HepG2 (cell line): ENCODE measurements around the gene GRB7. TPM values are rescaled to one million over a fixed set of nuclear protein-coding genes. Genes with fewer than 3 reads are reported as not detected.

Experiments used
- ARNTL ChIP-seq: sonication (generic); formaldehyde crosslinking; IDR thresholded peaks from 2 replicates; pipeline ENCODE4 v1.4.0; 2020; ENCODE audit warnings: mild to moderate bottlenecking, missing genetic modification reagents
- BORCS8-MEF2B ChIP-seq: sonication (generic); formaldehyde crosslinking; IDR thresholded peaks from 2 replicates; pipeline ENCODE4 v1.8.0; 2022; ENCODE audit warnings: mild to moderate bottlenecking, missing genetic modification reagents
- GPN1 ChIP-seq: sonication (generic); formaldehyde crosslinking; IDR thresholded peaks from 2 replicates; pipeline ENCODE4 v1.5.1; 2020; ENCODE audit warnings: missing genetic modification reagents, borderline replicate concordance
- ISL2 ChIP-seq: sonication (generic); formaldehyde crosslinking; IDR thresholded peaks from 2 replicates; pipeline ENCODE4 v1.5.0; 2020; ENCODE audit warnings: missing genetic modification reagents
- MATR3 ChIP-seq: sonication (generic); formaldehyde crosslinking; IDR thresholded peaks from 2 replicates; pipeline ENCODE4 v1.4.0; 2020; ENCODE audit warnings: missing genetic modification reagents
- MYC ChIP-seq: sonication (generic); formaldehyde crosslinking; IDR thresholded peaks from 2 replicates; pipeline ENCODE4 v1.9.0; 2021; ENCODE audit warnings: missing genetic modification reagents, borderline replicate concordance
- PHF5A ChIP-seq: IDR thresholded peaks from one replicate; pipeline ENCODE4 v1.6.1; 2018; ENCODE audit warnings: low read depth, missing genetic modification reagents; ENCODE audit not compliant: unreplicated experiment
- PRDM4 ChIP-seq: sonication (generic); formaldehyde crosslinking; IDR thresholded peaks from 2 replicates; pipeline ENCODE4 v1.9.0; 2021; ENCODE audit warnings: missing genetic modification reagents, borderline replicate concordance
- REXO4 ChIP-seq: sonication (generic); formaldehyde crosslinking; IDR thresholded peaks from 2 replicates; pipeline ENCODE4 v1.8.0; 2022; ENCODE audit warnings: missing genetic modification reagents, mild to moderate bottlenecking, borderline replicate concordance
- RFX5 ChIP-seq: IDR thresholded peaks from 2 replicates; pipeline ENCODE4 v1.6.1; 2011; ENCODE audit warnings: low read depth, low read length, improper control_type of control experiment
- SAP130 ChIP-seq: IDR thresholded peaks from 2 replicates; pipeline ENCODE4 v1.6.1; 2016; ENCODE audit warnings: low read depth
- SNAI1 ChIP-seq: sonication (generic); formaldehyde crosslinking; IDR thresholded peaks from 2 replicates; pipeline ENCODE4 v1.5.0; 2020; ENCODE audit warnings: mild to moderate bottlenecking, missing genetic modification reagents, borderline replicate concordance
- SRSF9 ChIP-seq: fragments of 200-400 bp; formaldehyde crosslinking; IDR thresholded peaks from 2 replicates; pipeline ENCODE4 v1.6.1; 2018; ENCODE audit warnings: borderline replicate concordance, mild to moderate bottlenecking, low read depth, low read length; ENCODE audit not compliant: insufficient read depth, poor library complexity, severe bottlenecking
- TBL1XR1 ChIP-seq: fragments of 150-350 bp; IDR thresholded peaks from 2 replicates; pipeline ENCODE4 v1.6.1; 2014; ENCODE audit warnings: borderline replicate concordance, low read length; ENCODE audit not compliant: partially characterized antibody
- TOPORS ChIP-seq: sonication (generic); formaldehyde crosslinking; IDR thresholded peaks from 2 replicates; pipeline ENCODE4 v1.8.0; 2023; ENCODE audit warnings: mild to moderate bottlenecking, missing genetic modification reagents
- ZNF136 ChIP-seq: sonication (generic); formaldehyde crosslinking; IDR thresholded peaks from 2 replicates; pipeline ENCODE4 v1.8.1; 2022; ENCODE audit warnings: low read depth, mild to moderate bottlenecking, moderate library complexity, missing genetic modification reagents
- ZNF160 ChIP-seq: sonication (generic); formaldehyde crosslinking; IDR thresholded peaks from 2 replicates; pipeline ENCODE4 v1.8.0; 2022; ENCODE audit warnings: mild to moderate bottlenecking, inconsistent platforms, missing genetic modification reagents
- ZNF280B ChIP-seq: sonication (generic); formaldehyde crosslinking; IDR thresholded peaks from 2 replicates; pipeline ENCODE4 v1.5.0; 2020; ENCODE audit warnings: missing genetic modification reagents, mild to moderate bottlenecking, borderline replicate concordance
- ZNF292 ChIP-seq: sonication (generic); formaldehyde crosslinking; IDR thresholded peaks from 2 replicates; pipeline ENCODE4 v1.8.1; 2022; ENCODE audit warnings: mild to moderate bottlenecking, low read depth, missing genetic modification reagents, borderline replicate concordance
- ZNF737 ChIP-seq: sonication (generic); formaldehyde crosslinking; IDR thresholded peaks from 2 replicates; pipeline ENCODE4 v1.5.0; 2020; ENCODE audit warnings: missing genetic modification reagents, mild to moderate bottlenecking, borderline replicate concordance
- ZSCAN12 ChIP-seq: sonication (generic); formaldehyde crosslinking; IDR thresholded peaks from 2 replicates; pipeline ENCODE4 v1.9.0; 2021; ENCODE audit warnings: mild to moderate bottlenecking, missing genetic modification reagents
- ZSCAN31 ChIP-seq: sonication (generic); formaldehyde crosslinking; IDR thresholded peaks from 2 replicates; pipeline ENCODE4 v1.5.0; 2020; ENCODE audit warnings: low read depth, mild to moderate bottlenecking, missing genetic modification reagents
- polyA plus RNA-seq, 8 experiments: library from polyadenylated mRNA; depleted of rRNA in 3 of 8; stranded (reverse) in 7 of 8; unstranded in 1 of 8; fragments of >200 nt; fragmentation: Illumina TruSeq in 4 of 8; extraction: Trizol in 4 of 8; gene quantifications; 2 replicates each; pipeline versions ENCODE4 v1.2.1 to v1.2.3, GENCODE V29; 2011 to 2016; ENCODE audit warnings: low read depth in 4 of 8, missing spikeins in 1 of 8, mixed read lengths in 1 of 8; ENCODE audit not compliant: insufficient read depth in 1 of 8
- total RNA-seq, 5 experiments: library from RNA; depleted of rRNA; stranded (reverse); fragments of >200 nt; fragmentation: Illumina TruSeq; extraction: Trizol; gene quantifications; 2 replicates each; pipeline ENCODE4 v1.2.3, GENCODE V29; 2016; ENCODE audit warnings: low read depth in 1 of 5

Gene GRB7
- total and polyA plus RNA-seq, 2 of the 13 experiments (the other 11 are each of a cell fraction or from before 2014, with no cell fraction given), result 60.2 to 77.7 TPM

DNA sequence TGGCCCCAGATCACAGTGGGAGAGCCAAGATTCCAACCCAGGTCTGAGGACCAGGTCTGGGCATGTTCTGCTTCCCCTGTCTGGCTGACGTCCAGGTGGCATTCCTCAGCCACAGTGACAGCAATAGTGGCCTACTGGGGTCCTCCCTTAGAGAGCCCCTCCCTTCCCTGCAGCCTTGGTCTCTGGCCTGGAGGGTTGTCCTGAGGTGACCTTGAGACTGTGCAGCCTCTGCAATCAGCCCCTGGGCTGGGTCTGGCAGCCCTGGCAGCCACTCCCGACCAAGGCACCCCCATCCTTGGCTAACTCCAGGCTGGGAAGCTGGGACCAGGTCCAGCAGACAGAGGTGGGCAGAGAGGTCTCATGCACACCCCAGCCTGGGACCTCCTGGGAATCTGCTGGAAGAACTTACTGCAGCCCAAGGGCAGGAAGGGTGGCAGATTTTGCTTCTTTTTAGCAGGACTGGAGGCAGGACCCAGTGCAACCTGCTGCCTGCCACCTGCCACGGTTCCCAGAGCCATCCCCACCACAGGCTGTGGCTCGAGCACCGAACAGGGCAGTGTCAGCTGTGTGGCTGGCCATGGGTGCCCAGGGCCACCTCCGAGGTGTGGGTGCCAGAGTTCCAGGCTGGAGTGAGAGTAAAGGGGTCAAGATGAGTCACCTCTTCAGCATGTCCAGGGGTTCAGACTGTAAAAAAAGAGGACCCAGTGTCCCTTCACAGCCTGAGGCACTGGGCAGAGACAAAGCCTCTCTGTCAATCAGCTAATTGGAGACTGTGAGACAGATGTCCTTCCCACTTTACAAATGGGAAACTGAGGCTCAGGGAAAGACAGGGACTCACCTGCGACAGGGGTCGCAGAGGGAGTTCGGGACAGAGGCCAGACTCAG is 12.6 kb downstream of the GRB7 start (continued):
- TF ChIP-seq TBL1XR1 (no peak), GPN1 (CRISPR knock-in tag) (no peak), REXO4 (no peak), PRDM4 (CRISPR knock-in tag) (no peak), PHF5A (CRISPR knock-in tag) (peak; percentile 61), ZNF160 (0 out of 2 replicates have a peak, but pooled peaks have one; percentile 52), ZNF136 (CRISPR knock-in tag) (0 out of 2 replicates have a peak, but pooled peaks have one; percentile 51), ZNF280B (CRISPR knock-in tag) (peak; percentile 65), MATR3 (no peak), TOPORS (CRISPR knock-in tag) (no peak), SNAI1 (no peak), ARNTL (CRISPR knock-in tag) (no peak), RFX5 (no peak), ZNF292 (CRISPR knock-in tag) (peak; percentile 56; the same call in 1 of the 2 replicates), ZSCAN31 (CRISPR knock-in tag) (peak; percentile 64; the same call in 1 of the 2 replicates), ZSCAN12 (CRISPR knock-in tag) (no peak), SRSF9 (no peak), ZNF737 (no peak), BORCS8-MEF2B (CRISPR knock-in tag) (0 out of 2 replicates have a peak, but pooled peaks have one; percentile 16), MYC (CRISPR knock-in tag) (no peak; the same call in 1 of the 2 replicates), ISL2 (0 out of 2 replicates have a peak, but pooled peaks have one; percentile 29), SAP130 (CRISPR knock-in tag) (peak; percentile 55; the same call in 1 of the 2 replicates)
